Retinal pigment epithelial cell (primary cell): ENCODE measurements around the gene TNFAIP8.

ENCODE experiments used
- DNase-seq: peaks from one replicate; pipeline ENCODE4 v3.0.0-alpha.2; 2010; ENCODE audit warnings: low read depth
- H3K4me3 ChIP-seq: 2 replicates; pipeline ENCODE4 v1.5.1; 2011; ENCODE audit warnings: mild to moderate bottlenecking, low read length, control low read depth, moderate library complexity
- TF ChIP-seq, protein P1 (sequence below): conservative IDR thresholded peaks from 2 replicates; pipeline ENCODE4 v1.5.1; 2011; ENCODE audit warnings: low read depth, low read length, control low read depth, inconsistent platforms

TNFAIP8 gene

DNA sequence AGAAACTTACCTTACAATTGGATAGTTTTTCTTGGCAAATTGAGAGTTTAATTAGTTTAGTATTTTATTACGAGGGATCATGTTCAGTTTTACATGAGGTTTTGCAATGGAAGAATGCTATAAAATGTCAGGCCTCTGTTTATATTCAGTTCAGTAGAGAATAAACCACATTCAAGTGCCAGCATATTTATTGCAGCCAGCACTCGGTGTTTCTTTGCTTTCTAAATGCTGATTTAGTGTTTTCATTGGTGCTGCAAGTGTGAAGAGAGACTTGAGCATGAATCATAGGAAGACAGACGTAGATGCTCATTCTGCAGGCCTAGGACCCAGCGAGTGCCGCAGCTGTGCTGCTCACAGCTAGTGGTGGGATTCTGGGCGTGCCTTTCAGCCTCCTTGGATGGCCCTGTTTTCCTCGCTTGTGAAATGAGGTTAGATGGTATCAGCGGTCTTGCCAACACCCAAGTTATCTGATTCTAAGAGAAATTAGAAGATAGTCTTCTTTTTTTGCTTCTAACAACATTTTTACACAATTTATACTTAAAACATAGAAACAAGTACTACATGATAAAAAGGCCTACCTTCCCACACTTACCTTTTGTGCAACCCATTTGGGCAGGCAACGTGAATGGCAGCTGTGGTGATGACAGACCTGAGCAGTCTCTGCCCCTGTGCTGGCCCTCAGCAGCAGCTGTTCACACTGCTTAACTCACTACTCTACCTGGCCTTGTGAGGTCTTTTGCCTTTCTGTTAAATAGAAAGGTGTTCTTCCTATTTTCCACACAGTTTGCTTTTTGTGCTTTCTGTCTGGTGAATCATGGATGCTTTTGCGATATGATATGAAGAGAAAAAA, 26.8 kb upstream of the TNFAIP8 start:
- no peak for DNase-seq
- TF ChIP-seq, protein P1, sequence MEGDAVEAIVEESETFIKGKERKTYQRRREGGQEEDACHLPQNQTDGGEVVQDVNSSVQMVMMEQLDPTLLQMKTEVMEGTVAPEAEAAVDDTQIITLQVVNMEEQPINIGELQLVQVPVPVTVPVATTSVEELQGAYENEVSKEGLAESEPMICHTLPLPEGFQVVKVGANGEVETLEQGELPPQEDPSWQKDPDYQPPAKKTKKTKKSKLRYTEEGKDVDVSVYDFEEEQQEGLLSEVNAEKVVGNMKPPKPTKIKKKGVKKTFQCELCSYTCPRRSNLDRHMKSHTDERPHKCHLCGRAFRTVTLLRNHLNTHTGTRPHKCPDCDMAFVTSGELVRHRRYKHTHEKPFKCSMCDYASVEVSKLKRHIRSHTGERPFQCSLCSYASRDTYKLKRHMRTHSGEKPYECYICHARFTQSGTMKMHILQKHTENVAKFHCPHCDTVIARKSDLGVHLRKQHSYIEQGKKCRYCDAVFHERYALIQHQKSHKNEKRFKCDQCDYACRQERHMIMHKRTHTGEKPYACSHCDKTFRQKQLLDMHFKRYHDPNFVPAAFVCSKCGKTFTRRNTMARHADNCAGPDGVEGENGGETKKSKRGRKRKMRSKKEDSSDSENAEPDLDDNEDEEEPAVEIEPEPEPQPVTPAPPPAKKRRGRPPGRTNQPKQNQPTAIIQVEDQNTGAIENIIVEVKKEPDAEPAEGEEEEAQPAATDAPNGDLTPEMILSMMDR: no peak
- H3K4me3 ChIP-seq: no peak overlapping the region

DNA sequence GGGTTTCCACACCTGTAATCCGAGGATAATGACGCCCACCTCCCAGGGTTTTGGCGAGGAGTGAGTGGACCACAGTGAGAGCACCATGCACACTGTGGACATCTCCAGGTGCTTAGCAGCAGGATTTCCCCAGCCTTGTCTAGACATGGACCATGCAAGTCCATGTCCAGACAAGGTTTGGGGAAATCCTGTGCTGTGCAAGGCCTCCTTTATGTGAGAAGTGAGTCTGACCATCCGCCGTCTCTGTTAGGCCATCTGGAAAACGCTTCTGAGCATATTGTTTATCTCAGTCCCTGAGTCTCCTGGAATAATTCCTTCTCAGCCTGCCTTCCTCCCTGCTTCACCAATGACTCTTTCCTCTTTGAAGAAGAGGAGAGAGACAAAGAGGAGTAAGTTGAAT, 26.2 kb upstream of the TNFAIP8 start:
- no peak overlapping the region for H3K4me3 ChIP-seq
- DNase-seq: no peak
- TF ChIP-seq, protein P1: no peak

DNA sequence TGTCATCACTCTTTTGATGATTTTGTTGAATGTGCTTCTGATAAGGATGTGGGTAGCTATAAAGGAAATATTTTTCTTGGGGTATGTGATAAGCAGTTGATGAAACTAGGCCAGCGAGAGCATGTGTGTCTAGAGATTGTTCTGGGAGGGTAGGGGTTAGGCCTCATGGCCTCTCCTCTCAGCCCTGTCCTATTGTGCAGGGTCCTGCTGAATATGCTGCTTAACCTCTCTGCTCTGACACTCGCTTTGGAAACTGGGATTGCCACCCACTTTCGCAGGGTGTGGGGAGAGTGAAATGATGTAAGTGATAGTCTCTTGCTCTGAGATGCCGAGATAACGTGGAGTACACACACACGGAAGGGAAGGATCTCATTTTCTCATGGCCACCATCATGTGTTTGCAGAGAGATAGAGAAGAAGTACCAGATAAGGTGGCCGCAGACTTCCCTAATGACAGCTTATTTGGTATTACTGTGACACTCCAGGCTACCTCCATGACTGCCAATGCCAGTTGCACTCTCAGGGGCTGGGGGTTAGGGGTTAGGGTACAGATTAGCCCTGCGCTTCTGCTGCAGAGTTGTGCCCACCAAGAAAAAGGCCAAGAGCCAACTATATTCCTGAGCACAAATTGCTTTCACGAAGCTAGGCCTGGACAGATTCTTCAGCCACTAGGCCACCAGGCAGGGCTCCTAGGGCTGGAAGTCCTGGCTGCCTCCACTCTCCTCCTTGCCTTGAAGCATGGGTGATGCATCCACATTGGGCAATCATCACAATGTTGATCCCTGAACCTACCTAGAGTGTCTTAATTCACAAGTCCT, 25.2 kb upstream of the TNFAIP8 start:
- TF ChIP-seq, protein P1: no peak
- H3K4me3 ChIP-seq: no peak overlapping the region
- DNase-seq: no peak

DNA sequence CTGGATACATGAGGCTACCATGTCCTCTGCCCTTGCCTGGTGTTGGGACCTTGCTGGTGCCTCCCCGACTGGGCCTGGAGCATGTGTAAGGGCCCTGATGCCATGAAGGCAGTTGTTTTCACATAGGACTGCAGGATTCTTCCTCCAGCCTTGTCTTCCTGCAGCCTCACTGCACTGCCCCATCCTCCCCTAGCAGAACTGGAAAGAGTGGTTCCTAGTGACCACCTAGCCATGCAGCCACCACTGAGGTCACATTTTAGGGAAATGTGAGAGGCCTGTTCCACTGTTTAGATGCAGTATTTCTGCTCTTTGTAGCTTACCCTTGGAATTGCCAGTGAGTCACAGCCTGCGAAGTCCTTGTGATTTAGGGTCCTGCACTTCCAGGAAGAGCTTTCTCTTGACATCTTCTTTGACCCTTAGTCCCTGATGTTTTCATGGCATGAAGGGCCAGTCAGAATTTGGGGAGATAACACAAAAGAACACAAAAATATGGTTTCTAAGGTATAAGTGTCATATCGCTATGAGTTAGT, 24.2 kb upstream of the TNFAIP8 start:
- H3K4me3 ChIP-seq: no peak overlapping the region
- no peak for DNase-seq
- TF ChIP-seq, protein P1: no peak

DNA sequence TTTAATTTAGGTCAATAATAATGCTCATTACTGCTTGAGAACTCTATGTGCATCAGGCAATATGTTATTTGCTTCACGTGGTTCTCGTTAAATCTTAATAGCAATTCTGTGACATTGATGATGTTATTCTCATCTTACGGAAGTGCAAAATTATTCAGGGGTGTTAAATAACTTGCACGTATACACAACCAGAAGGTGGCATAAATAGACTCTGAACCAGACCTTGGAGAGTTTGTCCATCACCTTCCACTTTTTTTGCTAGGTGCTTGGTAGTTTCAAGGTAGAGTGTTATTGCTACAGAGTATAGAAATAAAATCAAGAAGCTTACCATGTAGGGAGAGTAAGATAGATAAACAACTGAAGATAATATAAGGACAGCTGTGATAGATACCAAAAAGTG, 23.6 kb upstream of the TNFAIP8 start:
- DNase-seq: no peak
- no peak overlapping the region for H3K4me3 ChIP-seq
- TF ChIP-seq, protein P1: no peak

DNA sequence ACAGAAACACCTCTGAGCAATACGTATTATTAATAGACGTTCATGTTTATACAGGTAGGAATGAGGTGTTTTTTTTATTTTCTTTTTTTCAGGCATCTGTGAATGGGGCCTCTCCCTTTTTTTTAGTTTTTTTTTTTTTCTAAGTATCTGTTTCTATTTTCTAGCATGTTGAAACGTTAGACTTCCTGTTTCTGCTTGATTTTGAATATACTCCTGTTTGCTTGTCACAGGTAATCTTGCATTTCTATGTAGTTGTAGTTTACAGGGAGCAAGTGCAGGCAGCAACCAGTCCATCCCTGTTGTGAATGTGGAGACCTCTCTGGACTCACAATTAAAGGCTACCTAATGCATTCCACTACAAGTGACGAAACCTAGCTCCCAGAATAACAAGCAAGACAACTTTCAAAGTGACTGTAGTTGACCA, 22.8 kb upstream of the TNFAIP8 start:
- TF ChIP-seq, protein P1: no peak
- DNase-seq: no peak
- H3K4me3 ChIP-seq: no peak overlapping the region
